ENCODE results near the gene KNSTRN.

KNSTRN gene

DNA sequence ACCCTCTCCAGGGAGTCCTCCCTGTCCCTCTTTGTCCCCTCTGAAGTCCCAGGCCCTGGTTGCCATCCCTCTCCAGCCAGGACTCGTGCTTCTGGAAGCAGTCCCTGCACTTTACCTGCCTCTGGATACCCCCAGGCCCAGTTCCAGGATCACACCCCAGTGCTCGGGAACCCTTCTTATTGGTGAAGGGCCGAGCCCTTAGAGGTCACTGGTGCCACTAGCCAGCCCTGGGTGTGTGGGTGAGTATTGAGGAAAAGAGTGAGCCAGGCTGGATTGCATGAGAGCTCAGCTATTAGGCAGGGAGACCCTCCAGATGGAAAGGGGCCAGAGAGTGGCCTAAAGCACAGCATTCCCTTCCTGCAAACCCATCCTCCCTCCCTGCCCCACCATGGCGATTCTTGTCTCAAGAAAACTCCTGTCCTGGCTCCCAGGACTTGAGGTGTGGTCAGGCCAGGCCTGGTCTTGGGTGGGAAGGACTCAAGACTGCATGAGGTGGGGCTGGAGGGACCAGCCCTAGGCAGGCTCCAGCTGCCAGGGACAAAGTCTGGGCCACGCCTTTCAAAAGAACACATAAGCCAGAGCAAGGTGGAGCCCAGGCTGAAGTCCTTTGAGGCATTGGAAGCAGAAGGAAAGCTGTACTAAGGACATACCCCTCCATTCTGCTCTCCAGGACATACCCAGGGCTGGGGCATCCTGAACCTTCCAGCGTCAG is 36.5 kb upstream of the KNSTRN start:
- no peak for DNase-seq

DNA sequence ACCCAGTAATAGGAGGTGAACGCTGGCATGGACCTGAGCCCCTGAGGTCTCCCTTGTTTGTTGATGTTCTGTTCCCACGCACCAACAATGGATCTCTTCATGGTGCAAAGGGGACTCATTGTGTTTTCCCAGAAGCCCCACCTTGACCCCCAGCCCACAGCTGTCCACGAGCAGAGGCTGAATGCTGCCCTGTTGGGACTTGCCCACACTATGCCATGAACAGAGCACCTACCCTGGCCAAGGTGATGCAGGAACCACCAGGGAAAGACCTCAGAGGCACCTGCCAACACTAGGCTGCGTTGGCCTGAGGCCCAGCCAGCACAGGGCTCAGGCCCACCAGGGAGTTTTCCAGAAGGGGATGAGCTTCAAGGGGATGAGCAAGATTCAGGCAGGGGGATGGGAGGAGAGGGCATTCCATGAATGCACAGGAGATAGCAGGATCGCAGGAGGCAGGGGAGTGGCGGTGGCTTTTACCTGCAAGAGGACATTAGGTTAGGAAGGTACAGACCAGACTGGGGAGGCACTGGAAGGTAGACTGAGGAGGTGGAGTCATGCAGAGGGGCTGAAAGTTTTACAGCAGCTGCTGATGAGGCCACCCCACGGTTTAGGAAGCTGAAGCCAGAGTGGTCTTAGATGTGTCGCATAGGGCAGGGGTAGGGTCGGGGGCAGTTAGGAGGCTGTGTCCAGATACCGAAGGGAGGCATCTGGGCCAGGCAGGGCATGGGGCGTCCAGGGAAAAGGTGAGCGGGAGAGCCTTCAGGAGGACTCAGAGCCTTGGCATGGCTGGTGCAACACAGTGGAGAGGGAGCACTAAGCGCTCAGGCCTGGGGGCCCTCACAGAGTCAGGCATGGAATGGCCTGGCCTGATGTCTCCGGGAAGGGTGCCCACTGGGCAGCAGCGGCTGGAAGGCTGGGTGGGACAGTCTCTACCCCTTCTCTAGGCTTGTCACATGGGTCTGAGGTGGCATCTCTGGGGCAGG is 35.7 kb upstream of the KNSTRN start:
- no peak for DNase-seq

DNA sequence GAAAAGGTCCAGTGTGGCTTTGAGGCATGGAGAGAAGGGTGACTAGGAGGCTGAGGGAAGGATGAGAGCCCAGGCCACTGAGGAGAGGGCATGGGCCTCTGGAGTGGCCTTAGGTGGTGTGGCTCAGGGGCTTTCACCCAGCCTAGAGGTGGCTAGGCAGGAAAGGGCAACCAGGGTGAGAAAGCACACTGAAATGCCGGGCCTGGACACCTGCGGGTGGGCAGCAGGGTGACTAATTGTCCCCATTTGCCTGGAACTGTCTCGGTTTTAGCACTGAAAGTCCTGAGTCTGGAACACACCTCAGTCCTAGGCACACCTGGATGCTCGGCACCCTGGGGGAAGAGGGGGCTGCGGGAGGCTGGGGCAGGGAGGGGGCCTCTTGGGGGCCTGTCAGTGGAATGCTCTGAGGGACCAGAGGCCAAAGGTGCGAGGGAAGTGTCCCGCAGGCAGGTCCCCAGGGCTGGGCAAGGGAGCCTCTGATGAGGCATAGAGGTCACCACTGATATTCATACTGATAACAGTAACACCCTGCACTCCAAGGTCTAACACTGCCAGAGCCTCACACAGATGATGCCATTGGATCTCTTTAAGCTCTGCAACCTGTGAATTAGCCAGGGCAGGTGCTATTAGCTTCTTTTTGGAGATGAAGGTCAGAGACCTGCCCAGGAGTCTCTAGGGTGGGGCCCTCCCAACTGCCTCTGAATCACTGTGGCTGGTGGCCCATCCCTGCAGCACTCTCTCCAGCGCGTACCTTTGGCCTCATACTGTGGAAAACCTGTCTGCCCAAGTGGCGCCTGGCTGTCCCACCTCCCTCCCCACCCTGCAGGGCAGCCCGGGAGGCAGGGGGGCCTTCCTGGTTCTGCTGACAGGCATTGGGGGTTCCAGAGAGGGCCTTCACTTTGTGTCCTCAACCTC is 34.7 kb upstream of the KNSTRN start:
- no peak for DNase-seq

DNA sequence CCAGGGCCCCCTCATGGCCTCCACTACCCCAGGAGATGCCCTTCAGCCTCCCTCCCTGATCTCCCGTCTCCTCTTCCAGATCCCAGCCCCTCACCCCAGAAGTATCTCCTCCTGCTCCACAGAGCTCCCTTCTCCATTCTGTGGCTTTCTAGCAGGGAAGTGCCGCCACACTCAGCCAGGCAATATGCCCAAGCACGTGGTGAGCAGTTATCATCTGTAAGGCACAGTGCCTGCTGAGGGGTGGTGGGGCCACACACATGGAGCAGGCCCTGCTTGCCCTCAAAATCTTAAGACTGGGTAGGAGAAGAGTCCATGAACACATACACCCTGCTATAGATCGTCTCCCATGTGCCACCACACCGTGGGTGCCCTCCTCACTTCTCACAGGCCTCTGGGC is 34.0 kb upstream of the KNSTRN start:
- no peak for DNase-seq

DNA sequence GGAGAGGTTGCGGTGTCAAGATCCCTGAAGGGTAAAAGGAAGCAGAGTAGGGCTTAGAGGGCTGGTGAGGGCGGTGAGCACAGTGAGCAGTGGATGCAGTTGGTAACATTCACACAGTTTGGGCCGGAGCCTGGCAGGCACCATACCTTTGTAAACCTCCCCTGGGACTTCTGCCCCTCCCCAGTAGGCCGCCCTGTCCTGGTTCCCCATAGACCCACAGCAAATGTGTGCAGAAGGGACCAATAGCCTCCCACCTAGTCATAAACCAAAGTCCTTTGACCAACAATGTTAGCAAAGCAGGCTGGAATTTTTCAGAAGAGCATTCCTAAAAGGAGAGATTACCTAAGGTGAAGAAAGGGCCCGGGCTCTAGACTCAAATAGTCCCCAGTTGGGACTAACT is 33.4 kb upstream of the KNSTRN start:
- DNase-seq: no peak

DNA sequence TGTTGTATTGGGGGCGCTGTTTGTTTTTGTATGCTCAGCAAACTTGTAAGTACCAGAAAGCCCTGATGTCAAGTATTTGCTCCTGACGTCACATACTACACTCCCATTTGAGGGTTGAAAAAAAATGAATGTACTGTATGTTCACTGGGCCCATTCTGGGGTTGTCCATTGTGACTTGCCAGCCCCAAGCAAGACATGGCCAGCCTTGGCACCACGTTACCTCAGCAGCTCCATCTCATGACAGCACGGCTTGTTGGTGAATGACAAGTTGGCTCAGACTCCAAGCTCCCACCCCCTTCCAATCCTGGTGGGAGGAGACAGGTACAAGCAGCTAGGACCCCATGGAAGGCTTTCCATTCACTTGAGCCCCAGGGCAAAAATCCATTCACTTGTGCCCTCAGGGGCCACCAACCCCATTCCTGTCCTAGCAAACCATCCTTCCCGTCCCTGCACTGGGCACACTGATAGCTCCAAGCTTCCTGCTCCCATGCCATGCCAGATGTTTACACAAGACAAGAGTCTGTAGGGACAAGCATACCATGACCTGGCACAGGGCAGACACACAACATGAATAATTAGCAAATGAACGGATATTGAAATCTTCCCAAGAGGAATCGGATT is 30.1 kb upstream of the KNSTRN start:
- no peak for DNase-seq

DNA sequence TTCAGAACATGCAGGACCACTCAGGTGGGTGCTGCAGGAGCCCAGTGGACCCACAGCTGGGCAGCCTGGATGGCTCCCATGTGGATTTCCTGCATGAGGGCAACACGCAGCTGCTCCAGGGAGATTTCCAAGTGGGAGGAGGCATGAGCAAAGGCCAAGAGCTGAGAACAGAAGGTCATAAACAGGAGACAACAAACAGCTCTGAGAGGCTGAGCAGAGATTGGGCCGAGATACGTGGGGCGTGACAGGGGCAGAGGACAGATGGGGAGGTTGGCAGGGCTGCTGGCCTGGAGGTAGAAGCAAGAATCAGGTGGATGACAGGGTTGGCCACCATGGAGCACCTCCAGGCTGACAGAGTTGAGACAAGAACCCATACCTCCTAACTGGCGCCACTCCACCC is 28.8 kb upstream of the KNSTRN start:
- peak; percentile 48 to 70 for DNase-seq

DNA sequence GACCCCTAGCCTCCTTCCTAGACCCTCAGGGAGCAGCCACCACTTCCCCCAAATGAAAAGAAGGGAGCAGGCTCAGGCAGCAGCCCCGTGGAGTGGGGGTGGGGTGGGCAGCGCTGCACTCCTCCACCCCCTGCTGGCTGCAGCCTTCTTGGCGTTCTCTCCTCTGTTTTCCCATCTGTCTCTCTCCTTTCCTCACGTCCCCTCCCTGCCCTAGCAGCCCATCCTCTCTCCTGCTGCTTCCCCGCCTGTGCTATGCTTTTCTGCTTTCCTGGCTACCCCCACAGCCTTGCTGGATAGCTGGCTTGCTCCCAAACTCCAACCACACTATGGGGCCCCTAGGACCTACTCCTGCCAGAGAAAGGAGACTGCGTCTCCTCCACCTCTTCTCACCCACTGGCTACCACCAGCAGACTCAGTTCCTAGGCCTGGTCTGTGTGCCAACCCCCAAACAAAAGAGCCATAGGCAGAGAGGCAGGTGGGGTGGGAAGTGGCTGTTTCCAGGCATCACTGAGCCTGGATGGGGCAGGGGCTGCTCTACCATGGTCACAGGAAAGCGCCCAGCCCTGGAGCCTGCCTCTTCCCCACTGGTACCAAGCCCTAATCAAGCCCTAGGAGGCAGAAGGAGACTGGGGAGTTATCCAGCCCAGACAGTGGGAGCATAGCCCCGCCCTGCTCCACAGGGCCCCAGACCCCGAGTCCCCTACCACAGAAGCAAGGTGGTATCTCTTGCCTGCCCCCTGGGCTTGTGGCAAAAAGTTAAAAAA is 27.9 kb upstream of the KNSTRN start:
- DNase-seq: peak; percentile 82 to 92

DNA sequence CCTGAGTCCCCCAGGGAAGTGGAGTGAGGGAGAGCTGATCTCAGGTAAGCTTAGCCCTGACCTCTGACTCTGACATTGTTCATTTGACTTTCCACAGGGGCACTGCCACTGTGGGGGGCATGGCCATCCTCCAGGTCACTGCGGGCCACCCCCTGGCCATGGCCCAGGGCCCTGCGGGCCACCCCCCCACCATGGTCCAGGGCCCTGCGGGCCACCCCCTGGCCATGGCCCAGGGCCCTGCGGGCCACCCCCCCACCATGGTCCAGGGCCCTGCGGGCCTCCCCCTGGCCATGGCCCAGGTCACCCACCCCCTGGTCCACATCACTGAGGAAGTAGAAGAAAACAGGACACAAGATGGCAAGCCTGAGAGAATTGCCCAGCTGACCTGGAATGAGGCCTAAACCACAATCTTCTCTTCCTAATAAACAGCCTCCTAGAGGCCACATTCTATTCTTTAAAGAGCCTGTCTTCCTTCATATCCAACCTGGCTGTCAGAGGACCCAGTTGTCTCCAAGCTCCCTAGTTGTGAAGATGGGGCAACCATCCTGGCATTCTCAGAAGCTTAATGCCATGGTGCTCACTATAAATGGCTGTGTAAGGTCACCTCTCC is 26.4 kb upstream of the KNSTRN start:
- no peak for DNase-seq

DNA sequence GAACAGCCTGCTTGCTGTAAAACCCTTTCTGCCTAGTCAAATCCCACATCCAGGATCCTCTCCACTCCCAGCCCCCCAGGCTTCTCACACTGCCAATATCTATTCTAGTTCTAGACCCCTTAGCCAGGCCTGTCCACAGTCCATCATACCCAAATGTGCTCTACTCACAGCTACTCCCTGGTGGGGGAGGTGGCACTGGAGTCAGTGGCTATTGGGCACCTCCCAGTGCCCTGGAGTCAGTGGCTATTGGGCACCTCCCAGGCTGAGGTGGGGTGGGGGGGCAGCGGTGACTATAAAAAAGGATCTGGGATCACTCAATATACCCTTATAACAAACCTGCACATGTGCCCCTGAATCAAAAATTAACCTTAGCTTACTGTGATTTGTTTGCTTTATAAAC is 25.3 kb upstream of the KNSTRN start:
- no peak for DNase-seq

DNA sequence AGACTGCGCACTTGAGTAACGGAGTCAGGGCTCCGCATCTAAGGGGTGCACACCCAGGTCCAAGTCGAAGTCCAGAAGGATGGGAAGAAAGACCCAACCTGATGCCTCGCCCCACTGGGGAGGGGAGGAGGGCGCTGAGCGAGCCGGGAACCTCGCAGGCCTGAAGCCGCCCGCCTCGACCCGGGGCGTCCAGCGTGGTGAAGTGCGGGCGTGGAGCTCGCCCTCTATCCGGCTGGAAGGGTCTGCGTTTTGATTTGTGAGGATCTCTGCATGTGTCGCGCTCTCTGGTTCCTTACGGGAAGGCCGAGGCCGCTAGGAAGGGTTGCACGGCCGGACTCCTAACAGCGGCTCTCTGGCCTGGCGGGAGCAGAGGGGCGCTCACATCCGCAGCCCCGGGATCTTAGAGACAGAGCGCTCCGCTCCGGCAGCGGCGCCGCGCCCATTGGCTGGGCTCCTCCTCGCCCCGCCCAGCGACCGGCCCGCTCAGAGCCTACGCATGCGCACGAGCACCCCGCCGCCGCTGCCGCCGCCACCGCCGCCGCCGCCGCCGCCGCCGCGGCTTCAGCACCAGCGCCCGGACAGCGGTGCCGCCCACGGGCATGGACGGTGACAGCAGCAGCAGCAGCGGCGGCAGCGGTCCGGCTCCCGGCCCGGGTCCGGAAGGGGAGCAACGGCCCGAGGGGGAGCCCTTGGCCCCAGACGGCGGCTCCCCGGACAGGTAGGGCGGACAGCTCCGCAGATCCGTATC is 24.6 kb upstream of the KNSTRN start, which contains the start of gene DISP2:
Gene DISP2 (plus strand): TSS at position 497 of the 748 bp plus-strand sequence. CDS start 103 bp downstream, at position 600.
- DNase-seq: peak; percentile 73 to 88

DNA sequence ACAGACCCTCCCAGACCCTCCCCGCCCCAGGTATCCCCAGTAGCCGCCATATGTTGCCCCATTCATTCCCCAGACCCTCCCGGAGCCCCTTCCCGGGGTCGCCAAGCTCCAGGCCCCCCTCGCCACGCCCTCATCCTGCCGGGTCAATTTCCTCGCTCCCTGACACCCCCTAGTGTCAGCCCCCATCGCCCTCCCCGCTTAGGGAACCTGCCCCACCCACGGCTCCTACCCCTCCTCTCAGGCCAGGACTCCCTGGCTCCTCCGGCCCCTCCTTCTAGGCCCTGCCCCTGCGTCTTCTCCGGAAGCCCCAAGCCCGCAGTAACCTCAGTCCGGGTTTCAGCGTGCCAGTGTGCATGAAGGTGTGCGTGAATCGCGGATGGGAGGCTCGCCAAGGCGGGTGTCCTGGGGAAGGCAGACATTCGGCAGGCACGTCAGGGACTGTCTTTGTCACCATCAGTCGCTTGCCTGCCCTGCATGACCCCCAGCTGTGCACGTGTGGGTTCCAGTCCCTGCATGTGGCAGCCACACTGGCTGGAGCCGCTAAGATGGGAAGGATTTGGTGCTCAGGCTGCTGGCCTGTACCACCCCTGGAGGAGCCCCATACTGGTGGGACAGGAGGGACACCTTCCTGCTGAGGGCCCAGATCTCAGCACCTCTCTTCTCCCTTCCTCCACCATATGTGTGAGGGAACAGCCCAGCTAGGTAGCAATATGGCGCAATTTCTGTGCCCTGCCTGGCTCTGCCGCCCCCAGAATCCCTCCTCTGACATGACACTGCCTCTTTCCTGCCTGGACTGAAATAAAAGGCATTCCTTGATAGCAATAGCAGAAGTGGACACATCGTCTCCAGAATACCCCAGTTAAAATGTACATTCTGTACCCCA is 23.8 kb upstream of the KNSTRN start:
- DNase-seq: peak; percentile 36 to 70

DNA sequence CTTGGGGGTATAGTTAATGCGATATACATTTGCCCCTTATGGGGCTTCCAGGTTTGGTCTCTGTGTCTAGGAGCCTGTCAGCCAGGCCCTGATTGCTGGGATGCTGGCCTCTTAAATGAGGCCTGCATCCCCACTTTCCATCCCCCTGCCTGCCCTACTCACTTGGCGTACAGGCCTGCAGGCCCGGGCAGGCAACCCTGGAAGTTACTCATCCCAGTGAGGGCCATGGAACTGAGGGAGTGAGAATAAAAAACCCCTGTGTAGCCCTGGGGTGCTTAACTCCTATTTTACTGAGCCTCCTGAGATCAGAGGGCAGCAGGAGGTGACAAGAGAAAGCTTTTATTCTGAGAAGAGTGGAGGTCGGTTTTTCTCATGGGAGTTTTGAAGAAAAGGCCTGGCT is 22.5 kb upstream of the KNSTRN start:
- no peak for DNase-seq

DNA sequence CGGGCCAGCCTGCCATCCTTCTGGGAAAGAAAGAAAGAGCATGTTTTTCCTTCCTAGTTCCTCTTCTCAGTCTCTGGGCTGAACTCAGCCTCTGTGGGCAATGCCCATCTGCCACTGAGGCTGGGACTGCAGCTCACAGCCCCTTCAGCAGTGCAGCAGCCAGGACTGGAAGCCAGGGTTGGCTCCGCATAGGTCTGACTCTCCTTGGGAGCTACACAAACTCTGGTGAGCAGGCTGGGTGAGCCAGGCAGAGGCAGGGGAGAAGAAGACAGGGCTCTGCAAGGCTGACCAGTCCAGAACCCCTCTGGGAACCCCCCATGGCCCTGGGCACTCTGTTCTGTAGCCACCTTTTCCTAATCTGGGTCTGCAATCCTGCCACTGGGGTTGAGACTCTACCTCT is 20.9 kb upstream of the KNSTRN start:
- DNase-seq: no peak

DNA sequence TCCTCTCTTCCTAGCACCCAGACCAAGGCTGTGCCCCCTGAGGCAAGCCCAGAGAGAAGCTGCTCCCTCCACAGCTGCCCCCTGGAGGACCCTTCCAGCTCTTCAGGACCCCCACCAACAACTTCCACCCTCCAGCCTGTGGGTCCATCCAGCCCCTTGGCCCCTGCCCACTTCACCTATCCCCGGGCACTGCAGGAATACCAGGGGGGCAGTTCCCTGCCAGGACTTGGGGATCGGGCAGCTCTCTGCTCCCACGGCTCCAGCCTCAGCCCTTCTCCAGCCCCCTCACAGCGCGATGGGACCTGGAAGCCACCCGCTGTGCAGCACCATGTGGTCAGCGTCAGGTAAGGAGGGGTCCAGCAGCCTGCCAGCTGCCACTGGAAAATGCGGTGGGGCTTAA is 18.9 kb upstream of the KNSTRN start:
- peak; percentile 53 to 78 for DNase-seq

DNA sequence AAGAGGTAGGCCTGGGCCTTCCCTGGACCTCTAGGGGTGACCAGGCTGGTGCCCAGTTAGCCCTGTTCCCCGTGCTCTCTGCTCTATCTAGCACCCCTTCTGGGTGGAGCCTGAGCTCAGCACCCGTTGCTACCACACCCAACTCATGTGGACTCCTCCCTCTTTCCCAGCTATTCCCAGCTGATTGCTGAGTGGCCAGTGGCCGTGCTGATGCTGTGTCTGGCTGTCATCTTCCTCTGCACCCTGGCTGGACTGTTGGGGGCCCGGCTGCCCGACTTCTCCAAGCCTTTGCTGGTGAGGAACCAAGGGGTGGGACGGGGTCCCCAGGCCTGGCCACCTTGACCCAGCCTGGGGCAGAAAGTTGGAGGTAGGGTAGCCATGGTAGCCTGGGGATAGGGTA is 18.3 kb upstream of the KNSTRN start:
- DNase-seq: no peak

DNA sequence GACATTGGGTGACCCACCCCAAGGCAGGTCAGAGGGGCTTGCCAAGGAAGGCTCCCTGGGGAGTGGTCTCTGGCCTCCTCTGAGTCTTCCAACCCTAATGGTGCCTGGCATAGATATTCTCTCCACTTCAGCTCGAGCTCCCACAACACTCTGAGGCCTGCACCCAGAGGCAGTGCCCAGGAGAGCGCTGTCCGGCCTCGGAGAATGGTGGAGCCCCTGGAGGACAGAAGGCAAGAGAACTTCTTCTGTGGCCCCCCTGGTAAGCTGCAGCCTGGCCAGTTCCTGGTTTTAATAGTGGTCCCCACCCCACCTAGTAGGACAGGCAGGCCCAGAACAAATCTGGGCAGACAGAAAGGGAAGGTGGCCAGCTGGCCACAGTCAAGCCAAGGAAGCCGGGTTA is 17.5 kb upstream of the KNSTRN start:
- DNase-seq: no peak

DNA sequence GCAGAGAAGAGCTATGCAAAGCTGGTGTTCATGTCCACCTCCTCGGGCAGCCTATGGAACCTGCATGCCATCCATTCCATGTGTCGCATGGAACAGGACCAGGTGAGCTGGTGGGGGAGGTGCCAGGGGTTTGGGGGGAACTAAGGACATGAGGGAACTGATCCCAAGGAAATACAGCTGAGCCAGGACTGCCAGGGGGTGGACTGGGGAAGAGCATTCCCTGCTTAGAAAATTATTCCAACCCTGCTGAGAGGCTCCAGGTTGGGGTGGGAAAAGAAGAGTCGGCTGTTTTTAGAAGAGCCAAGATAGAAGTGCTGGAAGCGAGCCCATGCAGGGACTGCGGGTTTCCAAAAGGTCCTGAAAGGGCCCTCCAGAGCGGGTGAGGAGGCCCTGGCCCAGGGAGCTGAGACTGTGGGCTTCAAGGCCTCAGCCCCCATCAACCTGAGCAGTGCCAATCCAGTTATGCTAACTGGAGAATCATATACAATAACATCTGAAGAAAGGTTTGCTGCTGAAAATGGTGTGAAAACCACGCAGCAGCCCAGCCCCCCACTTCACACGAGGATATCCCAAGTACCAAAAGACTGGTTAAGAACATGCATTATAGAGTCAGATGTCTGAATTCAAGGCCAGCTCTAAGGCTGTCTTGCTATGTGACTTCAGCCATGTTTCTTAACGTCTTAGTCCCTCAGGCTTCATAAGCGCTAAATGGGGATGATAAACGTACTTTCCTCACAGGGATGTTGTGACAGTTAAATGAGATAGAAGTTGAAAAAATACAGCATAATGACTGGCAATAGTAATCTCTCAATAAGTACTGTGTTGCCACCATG is 16.7 kb upstream of the KNSTRN start:
- DNase-seq: no peak

All from NCI-H524 (cell line).